IPS DF 4.7 (cell line): ENCODE results near the gene ITPKA.

Experiments
- DNase-seq: peaks from one replicate; pipeline ENCODE4 v3.0.0-alpha.2; 2013; ENCODE audit warnings: low spot score; ENCODE audit errors: extremely low read depth

Gene ITPKA

DNA sequence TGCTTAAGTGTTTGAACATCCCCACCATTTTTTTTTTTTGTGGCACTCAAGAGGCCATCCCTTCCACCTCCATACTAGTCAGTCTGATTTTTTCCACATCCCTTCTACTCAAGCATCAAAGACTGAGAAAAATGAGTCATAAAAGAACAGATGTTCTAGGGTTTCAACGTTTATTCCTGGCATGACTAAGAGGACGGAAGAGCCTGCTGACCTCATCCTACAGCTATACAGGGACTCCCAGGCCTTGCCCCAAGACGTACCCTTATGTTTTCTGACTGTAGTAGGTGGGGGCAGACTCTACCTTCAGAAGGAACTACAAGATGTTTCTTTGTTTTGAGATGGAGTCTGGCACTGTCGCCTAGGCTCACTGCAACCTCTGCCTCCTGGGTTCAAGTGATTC is 3.3 kb upstream of the ITPKA start:
- DNase-seq: no peak

DNA sequence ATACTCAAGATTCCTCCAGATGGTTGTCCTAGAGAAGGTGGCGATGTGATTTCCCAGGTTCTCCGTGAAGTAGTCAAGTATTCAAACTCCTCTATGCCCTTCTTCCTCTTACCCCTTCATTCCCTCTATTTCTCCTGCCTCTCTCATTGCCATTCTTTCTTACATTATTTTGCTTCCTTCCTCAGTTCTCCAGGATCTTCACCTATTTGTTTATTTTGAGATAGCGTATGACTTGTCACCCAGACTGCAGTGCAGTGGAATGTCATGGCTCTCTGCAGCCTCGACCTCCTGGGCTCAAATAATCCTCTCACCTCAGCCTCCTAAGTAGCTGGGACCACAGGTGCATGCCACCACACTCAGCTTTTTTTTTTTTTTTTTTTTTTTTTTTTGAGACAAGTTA is 1.8 kb upstream of the ITPKA start:
- no peak for DNase-seq

DNA sequence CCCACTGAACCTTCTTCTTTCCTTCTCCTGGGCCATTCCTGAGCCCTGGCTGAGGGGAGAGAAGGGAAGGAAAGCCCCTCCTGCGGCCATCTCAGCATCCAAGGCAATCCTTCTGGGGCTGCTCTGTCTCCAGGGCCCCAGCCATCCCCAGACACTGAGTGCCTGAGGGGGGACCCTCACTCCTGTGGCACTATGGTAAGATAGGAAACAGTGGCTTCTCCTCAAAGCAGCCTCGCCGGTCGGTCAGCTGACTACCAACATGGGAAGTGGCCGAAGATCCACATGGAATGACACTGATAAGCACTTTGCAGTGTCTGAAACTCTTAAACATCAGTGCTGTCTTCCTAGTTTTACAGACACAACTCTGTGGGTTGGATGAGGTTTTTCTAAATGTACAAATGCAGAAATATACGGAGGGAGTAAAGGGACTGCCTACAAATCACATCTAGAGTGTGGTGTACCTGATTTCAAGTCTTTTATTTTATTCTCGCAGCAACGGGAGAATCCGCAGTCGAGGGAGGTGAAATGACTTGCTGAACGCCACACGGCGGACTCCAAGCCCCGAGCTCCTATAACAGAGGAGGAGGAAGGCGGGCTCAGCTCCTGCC is 973 bp upstream of the ITPKA start:
- no peak for DNase-seq

DNA sequence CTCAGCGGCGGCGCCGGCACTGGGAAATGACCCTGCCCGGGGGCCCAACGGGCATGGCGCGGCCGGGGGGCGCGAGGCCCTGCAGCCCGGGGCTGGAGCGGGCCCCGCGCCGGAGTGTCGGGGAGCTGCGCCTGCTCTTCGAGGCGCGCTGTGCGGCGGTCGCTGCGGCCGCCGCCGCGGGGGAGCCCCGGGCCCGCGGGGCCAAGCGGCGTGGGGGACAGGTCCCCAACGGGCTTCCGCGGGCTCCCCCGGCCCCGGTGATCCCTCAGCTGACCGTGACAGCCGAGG is 172 bp downstream of the ITPKA start:
- no peak for DNase-seq

DNA sequence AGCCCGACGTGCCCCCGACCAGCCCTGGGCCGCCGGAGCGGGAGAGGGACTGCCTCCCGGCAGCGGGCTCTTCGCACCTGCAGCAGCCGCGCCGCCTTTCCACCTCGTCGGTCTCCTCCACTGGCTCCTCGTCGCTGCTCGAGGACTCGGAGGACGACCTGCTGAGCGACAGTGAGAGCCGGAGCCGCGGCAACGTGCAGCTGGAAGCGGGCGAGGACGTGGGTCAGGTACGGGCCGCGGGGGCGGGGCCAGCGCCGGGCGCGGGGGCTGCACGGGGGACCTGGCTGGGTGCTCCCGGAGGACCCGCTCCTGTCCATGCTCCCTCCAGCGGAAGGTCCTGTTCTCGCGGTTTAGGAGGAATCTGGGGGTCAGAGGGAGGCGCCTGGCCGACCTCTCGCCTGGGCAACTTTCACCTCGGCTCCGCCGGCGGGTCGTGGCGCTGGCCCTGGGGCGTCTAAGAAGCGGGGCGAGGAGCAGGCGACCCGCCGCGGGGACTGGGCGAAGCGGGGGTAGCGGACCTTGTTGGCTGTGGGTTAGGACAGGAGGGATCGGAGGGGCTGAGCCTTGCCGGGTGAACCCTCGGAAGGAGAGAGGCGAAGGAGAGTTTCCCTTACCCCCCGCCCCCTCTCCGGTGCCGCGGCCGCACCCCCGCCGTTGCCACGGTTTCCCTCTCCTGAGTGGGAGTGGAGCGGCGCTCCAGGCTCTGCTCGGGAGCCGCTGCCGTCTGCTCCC is 682 bp downstream of the ITPKA start:
- DNase-seq: no peak

DNA sequence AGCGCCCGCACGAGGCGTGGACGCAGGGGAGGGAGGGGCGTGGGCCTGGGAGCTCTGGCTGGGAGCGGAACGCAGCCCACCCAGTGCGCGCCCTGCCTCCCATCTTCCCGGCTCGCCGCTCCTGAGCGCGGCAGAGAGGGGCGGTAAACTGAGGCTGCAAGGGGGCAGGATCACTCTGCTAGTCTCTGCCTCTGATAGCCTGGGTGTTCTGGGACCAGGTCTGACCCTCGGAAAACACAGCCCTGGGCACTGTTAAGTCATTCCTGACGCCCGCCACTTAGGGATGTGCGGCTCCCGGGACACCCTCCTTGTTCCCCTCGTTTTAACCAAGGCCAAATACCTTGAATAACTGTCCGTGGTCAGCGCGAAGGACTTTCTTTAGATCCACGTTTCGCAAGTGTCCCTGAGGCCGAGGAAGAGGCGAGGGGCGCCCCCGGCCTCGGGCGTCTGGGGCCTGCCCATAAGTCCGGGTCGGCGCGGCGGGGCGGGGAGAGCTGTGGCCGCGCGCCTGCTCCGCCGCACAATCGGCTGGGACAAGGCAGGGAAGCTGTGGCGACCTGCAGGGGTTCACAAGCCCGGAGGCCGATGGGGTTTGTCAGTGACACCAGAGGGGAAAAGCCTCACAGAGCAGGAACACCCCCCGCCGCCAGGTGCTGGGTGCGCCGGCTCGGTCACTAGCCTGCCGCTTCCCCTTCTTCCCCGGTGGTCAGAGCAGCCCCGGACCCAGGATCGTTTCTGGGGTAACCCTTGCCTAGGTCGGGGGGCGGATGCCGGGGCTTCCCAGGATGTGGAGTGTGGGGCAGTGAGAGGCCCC is 1.5 kb downstream of the ITPKA start:
- no peak for DNase-seq

DNA sequence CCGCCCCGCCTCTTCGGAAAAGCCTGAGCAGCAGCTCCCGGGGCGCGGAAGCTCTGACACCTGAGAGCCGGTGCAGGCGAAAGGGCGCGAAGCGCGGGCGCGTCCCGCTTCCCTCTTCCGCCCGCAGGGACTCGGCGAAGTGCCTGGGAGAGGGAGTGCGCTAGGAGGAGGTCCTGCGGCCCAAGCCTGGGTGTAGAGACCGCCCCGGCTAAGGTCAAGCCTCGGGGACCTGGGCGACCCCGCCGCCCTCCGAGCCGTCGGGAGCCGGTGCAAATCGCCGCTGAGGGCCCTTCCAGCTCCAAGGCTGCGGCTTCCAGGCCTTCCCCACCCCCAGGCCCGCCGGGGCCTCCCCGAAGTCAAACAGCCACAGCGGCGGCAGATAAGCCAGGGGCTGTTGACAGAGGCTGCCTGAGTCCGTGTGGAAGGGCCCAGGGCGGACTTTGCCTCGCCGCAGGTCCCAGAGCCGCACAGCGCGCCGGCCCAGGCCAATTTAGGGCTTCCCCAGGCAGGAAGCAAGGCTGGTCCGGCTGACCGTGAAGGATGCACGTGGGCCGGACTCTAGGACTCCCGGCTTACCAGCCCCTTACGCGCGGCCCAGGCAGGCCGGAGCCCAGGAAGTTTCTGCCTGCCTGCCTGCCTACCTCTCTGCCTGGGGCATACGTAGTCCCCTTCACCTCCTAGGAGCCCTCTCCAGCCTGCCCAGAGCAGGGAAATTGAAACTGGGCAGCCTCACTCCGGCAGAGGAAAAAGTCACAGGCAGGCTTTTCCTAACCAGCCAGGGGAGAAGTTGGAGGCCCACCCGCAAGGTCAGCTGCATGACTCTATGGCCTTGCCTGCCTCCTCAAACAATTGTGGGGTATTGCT is 2.3 kb downstream of the ITPKA start:
- DNase-seq: no peak

DNA sequence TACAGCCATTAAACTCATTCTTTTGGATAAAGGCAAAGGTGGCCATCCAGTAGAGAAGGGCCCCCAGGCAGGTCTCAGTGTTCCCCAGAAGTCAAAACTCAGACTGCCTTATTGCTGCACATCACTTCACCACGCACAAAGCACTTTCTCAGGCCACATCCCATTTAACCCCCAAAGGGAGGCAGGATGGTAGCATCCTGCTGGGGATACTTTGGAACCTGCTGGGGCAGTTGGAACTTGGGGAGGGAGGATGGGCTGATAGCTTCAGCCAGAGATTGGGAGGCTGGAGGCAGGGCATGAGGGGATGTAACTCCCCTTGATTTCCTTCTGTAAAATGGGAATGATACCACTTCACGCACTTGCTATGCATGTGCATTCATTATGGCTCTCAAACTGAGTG is 5.0 kb downstream of the ITPKA start:
- DNase-seq: no peak

DNA sequence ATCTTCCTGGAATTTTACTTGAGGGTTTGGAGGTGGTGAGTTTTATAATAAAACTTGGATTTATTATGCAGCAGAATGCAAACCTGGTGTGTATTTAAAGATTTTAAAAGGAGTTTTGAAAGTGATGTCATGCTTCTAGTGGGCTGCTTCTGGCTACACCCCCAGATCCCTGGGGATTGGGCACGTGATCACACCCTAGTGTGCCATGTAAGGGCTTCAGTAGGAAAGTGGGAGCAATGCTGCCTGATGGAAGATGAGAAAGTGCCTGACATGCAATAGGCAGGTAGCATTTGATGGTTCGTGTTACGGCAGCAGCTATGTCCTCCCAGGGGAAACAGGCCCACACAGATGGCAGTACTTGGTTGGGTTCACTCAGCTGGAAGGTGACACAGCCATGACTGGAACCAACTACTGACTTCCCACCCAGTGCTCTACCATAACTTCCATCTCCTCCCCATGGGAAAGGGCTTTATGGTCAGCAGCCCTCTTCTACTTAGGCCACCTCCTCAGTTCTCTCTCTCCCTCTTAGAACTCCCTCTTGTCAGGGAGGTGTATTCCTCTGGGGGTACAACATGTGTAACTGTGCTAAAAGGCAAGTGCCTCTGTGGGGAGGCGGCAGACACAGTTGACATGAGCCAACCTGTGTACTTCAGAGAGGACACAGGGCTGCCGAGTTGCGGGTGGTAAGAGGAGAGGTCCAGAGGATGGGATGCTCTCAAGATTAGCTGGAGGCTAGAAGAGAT is 5.6 kb downstream of the ITPKA start:
- no peak for DNase-seq

DNA sequence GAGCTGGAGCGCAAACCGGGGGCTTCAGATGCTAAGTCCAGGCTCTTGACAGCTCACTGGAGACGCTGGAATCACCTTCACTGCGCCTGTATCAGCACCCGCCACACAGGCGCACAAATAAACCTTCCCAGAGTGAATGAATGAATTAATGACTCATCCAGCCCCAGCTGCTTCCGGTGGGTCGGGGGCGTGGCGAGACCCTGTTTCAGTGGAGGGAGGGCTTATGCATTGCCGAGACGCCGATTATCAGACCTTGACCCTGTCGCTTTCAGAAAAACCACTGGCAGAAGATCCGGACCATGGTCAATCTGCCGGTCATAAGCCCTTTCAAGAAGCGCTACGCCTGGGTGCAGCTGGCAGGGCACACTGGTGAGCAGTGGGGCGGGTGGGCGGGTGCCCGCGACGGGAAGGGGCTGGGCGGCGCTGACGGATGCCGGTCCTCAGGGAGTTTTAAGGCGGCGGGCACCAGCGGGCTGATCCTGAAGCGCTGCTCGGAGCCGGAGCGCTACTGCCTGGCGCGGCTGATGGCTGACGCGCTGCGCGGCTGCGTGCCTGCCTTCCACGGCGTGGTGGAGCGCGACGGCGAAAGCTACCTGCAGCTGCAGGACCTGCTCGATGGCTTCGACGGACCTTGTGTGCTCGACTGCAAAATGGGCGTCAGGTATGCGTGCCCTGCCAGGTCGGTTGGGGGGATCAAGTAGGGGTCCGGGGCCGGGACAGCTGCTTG is 7.7 kb downstream of the ITPKA start:
- DNase-seq: no peak

DNA sequence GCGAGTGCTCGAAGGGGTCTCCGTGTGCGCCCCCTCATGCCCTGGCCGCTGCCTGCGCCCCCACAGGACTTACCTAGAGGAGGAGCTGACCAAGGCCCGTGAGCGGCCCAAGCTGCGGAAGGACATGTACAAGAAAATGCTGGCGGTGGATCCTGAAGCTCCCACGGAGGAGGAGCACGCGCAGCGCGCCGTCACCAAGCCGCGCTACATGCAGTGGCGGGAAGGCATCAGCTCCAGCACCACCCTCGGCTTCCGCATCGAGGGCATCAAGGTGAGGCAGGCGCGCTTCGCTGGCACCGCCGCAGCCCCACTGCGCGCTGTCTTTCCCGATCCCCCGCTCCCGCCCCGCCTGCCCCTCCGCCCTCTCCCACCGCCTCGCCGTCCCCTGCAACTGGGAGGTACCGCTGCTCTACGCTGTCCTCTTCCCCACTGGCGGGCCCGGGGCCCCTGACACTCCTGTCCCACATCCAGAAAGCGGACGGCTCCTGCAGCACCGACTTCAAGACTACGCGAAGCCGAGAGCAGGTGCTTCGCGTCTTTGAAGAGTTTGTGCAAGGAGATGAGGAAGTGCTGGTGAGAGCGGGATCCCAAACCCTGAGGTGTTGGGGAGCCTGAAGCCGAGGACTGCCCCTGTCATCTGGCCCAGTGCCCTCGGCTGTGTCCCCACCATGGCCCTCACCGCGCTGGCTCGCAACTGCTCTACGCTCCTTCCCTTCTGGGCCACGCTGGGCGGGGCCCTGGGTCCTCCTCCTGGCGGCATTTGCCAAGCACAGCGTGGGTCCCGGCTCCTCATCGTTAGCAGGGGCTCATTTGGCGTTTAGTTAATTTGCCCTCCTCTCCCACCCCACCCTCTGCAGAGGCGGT is 8.5 kb downstream of the ITPKA start:
- no peak for DNase-seq

DNA sequence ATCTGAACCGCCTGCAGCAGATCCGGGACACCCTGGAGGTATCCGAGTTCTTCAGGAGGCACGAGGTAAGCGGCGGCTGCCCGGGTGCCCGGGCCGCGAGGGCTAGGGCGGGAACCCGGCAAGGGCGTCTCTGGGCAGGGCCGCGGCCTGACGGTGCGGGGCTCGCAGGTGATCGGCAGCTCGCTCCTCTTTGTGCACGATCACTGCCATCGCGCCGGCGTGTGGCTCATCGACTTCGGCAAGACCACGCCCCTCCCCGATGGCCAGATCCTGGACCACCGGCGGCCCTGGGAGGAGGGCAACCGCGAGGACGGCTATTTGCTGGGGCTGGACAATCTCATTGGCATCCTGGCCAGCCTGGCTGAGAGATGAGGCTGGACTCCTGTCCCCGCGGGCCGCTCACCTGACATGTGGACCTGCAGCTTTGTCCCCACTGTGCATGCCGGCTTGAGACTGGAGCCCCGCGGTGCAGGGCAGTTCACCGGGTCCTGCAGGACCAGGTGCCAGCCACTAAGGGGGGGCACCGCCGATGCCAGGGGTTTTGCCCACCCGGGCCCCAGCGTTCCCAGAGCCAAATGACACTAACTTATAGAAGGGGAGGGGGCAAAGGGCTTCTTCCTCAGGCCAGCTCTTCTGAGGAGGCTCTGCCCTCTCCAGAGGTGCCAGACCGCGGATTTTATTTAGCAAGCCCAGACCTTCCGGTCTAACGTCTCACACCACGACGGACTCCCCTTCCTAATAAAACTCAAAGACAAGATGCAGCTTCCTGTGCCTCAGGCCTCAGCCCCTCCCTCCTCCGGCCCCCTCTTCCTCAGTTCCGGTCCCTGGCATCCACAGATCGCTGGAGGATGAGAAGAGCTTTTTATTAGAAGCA is 9.4 kb downstream of the ITPKA start:
- DNase-seq: no peak

DNA sequence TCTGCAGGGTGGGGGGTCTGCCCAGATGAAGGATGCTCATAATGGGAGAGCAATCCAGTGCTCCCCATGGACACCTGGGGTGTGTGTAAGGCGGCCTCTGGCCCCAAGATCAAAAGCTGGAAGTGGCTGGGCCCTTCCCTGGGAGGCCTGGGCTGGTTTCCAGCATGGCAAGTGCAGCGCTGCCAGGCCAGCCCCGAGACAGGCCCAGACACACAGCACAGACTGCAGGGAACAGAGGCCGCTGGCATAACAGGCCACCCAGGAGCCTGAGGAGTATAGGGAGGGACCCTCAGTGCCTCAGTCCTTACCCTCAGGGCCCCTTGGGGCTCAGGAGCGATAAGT is 10.0 kb downstream of the ITPKA start:
- no peak for DNase-seq

DNA sequence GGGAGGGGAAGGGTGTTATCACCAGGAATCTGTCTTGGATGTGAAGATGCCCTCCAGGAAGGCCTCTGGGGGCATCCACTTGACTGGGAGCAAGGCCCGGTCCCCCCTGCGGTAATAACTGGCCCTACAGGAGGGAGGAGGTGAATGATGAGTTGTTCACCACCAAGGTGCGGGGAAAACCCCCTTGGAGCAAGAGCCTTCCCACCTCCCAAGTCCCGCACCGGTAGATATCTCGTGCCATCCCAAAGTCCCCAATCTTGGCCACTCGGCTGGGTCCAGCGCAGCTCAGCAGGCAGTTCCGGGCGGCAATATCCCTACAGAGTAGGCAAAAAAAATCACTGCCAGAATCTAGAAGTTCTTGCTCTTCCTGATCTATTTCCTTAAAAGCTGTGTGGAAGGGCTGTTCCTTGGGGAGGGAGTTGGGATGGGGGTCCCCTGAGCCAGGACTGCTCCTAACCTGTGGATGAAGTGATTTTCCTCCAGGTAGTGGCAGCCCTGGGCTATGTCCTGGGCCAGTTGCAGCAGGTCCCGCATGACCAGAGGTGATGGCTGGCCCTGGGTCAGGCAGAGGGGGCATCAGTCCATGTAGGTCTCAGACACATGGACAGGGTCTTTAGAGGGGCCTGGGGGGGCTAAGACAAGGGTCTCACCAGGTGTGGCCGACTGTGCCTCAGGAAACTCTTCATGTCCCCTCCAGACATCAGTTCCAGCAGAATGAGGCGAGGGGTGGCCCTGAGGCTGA is 11.2 kb downstream of the ITPKA start:
- DNase-seq: no peak

DNA sequence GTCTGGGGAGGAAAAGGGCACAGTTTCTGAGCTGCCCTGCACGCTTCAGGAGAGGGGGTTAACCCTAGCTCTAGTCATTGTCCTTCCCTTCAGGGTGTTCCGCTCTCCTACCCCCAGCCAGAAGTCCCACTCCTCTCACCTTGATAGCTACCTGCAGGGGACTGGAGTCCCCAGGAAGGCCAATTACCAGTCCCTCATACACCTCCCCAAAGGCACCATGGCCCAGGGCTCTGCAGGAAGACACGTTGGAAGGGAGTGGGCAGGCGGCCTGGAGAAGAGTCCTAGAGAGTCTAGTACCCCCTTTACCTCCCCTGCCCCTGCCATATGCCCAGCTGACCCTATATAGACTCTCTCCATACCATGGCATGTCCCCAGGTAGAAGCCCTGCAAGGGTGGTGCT is 12.1 kb downstream of the ITPKA start:
- DNase-seq: no peak

DNA sequence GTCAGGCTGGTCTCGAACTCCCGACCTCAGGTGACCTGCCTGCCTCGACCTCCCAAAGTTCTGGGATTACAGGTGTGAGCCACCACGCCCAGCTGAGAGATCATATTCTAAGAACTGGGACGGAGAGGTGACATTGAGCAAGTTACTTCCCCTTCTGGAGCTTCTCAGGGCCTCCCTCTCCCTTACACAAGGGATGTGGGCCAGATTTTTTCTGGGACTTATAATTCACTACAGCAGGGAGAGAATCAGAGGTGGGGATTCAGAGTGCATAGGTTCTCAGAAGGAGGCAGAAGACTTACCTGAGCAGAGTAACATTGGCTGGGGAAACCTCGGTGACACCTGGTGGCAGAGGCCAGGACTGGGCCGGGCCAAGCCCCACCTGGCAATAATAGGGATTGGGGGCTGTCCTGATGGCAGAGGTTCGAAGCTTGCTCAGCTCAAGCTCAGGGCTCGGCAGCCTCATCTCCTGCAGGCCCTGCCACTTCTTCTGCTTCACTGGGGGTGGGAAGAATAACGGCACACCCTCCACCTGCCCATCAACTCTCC is 13.2 kb downstream of the ITPKA start:
- no peak for DNase-seq

DNA sequence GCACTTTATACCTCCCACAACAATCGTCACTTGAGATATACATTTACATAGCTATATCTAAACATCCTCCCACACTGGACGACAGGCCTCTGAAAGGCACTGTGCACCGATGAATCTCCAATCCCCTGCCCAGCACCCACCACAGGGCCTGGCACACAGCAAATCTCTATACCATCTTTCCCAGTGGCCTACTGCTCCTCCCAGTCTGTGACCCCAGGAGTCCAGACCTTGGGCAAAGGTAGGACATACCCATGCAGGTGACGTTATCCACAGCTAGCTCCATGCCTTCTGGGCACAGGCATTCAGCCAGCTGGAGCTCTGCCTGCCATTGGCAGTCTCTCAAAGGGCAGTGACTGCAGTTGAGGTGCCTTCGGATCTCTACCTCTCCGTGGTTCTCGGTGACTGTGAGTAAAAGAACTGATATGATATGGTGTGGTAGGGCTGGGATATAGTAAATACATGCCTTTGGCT is 14.2 kb downstream of the ITPKA start:
- DNase-seq: no peak

DNA sequence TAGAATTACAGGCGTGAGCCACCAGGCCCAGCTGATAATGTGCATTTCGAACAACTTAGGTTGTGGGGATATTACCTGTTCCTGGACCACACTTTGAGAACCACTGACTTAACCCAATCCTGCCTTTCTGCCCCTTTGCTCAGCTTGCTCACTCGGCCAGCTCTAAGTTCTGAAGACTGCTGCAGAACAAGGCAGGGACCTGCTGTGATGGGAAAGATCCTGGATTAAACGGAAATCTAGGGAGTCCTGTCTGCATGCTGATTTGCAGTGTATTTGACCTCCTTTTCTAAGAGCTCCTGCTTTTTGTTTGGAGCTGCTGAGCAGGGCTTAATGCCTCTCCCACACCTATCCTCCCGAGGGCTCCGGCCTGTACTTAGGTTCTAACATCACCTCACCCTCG is 17.1 kb downstream of the ITPKA start:
- DNase-seq: no peak
